Lower leg skin (tissue), 3 donors: ENCODE data around the gene SLC27A2.

Experiments used
- POLR2A ChIP-seq, 2 donors: fragments of 450-650 bp; IDR thresholded peaks; one replicate each; pipeline ENCODE4 v1.6.1; 2016 to 2017; ENCODE audit warnings: antibody characterized with exemption in 2 of 2, mild to moderate bottlenecking in 1 of 2, moderate library complexity in 1 of 2
- TF ChIP-seq, protein P1 (sequence below), 3 donors: fragments of 450-650 bp; IDR thresholded peaks; one replicate each; pipeline ENCODE4 v1.5.1; 2016; ENCODE audit warnings: antibody characterized with exemption in 3 of 3, mild to moderate bottlenecking in 3 of 3, moderate library complexity in 2 of 3

GRCh38 chr15:50265620-50266019 lies 83.6 kb downstream of the SLC27A2 start, which contains the start of gene HDC:
- TF ChIP-seq, protein P1, sequence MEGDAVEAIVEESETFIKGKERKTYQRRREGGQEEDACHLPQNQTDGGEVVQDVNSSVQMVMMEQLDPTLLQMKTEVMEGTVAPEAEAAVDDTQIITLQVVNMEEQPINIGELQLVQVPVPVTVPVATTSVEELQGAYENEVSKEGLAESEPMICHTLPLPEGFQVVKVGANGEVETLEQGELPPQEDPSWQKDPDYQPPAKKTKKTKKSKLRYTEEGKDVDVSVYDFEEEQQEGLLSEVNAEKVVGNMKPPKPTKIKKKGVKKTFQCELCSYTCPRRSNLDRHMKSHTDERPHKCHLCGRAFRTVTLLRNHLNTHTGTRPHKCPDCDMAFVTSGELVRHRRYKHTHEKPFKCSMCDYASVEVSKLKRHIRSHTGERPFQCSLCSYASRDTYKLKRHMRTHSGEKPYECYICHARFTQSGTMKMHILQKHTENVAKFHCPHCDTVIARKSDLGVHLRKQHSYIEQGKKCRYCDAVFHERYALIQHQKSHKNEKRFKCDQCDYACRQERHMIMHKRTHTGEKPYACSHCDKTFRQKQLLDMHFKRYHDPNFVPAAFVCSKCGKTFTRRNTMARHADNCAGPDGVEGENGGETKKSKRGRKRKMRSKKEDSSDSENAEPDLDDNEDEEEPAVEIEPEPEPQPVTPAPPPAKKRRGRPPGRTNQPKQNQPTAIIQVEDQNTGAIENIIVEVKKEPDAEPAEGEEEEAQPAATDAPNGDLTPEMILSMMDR (IDR thresholded peaks at IDR 0.05): no peak
- no peak for TF ChIP-seq POLR2A (IDR thresholded peaks at IDR 0.05)
